K562 (cell line): ENCODE results near the gene ADM2. TPM values are rescaled to one million over a fixed set of nuclear protein-coding genes. Genes with fewer than 3 reads are reported as not detected.

Experiments used
- ATAC-seq: fragments of 200-7000 bp; cut with Tn5 transposase; 3 replicates; pipeline ENCODE4 v1.9.1; 2020; ENCODE audit warnings: moderate library complexity
- BruUV-seq: library from RNA; stranded (reverse); fragments of 400-500 nt; replicated peaks from 2 replicates; lab custom pipeline; 2021; lab: Mats Ljungman, UMichigan
- CTCF ChIA-PET: fragments of 300-600 bp; formaldehyde crosslinking; extraction: SDS; loops from one replicate; lab custom pipeline; 2021; ENCODE audit warnings: low intra/inter-chr PET ratio; lab: Yijun Ruan, JAX
- POLR2A ChIA-PET: fragments of 300-600, 350-650 bp; sonication (Branson Sonifier 250); formaldehyde crosslinking; extraction: SDS; loops from one replicate; lab custom pipeline; 2021; ENCODE audit warnings: antibody characterized with exemption, inconsistent platforms; lab: Yijun Ruan, JAX
- DNase-seq, 4 experiments: peaks; one replicate each; pipeline versions ENCODE4 v3.0.0 to v3.0.0-alpha.2; 2011 to 2018; ENCODE audit warnings: low spot score in 3 of 4, mixed read lengths in 3 of 4; ENCODE audit errors: extremely low read depth in 1 of 4
- FAIRE-seq: peaks from 2 replicates; lab custom pipeline; 2011; peaks lifted over from hg19 to GRCh38; lab: Jason Lieb, UNC
- H2AFZ ChIP-seq: 2 replicates; pipeline ENCODE4 v1.6.0; 2011; ENCODE audit warnings: low read depth, low read length, control low read depth, inconsistent platforms
- H3K27ac ChIP-seq: fragments of 200-600 bp; 3 replicates; pipeline ENCODE4 v1.8.0; 2011; ENCODE audit warnings: low read depth, mild to moderate bottlenecking, control low read depth, inconsistent platforms, low read length, moderate library complexity, mixed read lengths; ENCODE audit errors: extremely low read depth
- H3K27me3 ChIP-seq, 2 experiments: fragments of 300-600 bp in 1 of 2; 2 replicates in 1 of 2; 3 replicates in 1 of 2; pipeline versions ENCODE4 v1.6.0 to v1.8.0; 2011; ENCODE audit warnings: inconsistent platforms in 2 of 2, low read length in 2 of 2, mild to moderate bottlenecking in 1 of 2, mixed read lengths in 1 of 2, moderate library complexity in 1 of 2; ENCODE audit not compliant: control insufficient read depth in 2 of 2, insufficient read depth in 2 of 2
- H3K36me3 ChIP-seq: fragments of 300-600 bp; 3 replicates; pipeline ENCODE4 v1.8.0; 2011; ENCODE audit warnings: mild to moderate bottlenecking, low read length, inconsistent platforms; ENCODE audit not compliant: control insufficient read depth, insufficient read depth
- H3K4me1 ChIP-seq, 2 experiments: fragments of 200-600 bp in 1 of 2; replicated peaks in 1 of 2; 2 replicates in 1 of 2; 3 replicates in 1 of 2; pipeline versions ENCODE4 v1.5.1 to v1.8.0; 2011; ENCODE audit warnings: inconsistent platforms in 2 of 2, low read length in 2 of 2, mild to moderate bottlenecking in 1 of 2, mixed read lengths in 1 of 2, moderate library complexity in 1 of 2; ENCODE audit not compliant: control insufficient read depth in 2 of 2, insufficient read depth in 2 of 2
- H3K4me2 ChIP-seq: 2 replicates; pipeline ENCODE4 v1.6.1; 2011; ENCODE audit warnings: low read length, control low read depth, inconsistent platforms, mixed read lengths; ENCODE audit not compliant: insufficient read depth
- H3K4me3 ChIP-seq: fragments of 200-600 bp; sonication (generic), shearing (Covaris generic); 2 replicates; pipeline ENCODE4 v1.5.1; 2016; ENCODE audit warnings: control low read depth, inconsistent platforms
- H3K79me2 ChIP-seq: fragments of 200-600 bp; 3 replicates; pipeline ENCODE4 v1.8.0; 2011; ENCODE audit warnings: low read length, inconsistent platforms; ENCODE audit not compliant: control insufficient read depth, insufficient read depth
- H3K9ac ChIP-seq, 2 experiments: 2 replicates each; pipeline versions ENCODE4 v1.6.0 to v1.6.1; 2011; ENCODE audit warnings: low read depth in 2 of 2, low read length in 2 of 2, control low read depth in 1 of 2, inconsistent platforms in 1 of 2, mild to moderate bottlenecking in 1 of 2, mixed read lengths in 1 of 2; ENCODE audit not compliant: insufficient read depth in 1 of 2
- H3K9me1 ChIP-seq: one replicate; pipeline ENCODE4 v1.6.0; 2011; ENCODE audit warnings: inconsistent platforms, mild to moderate bottlenecking, low read length, moderate library complexity; ENCODE audit not compliant: control insufficient read depth, insufficient read depth
- H3K9me3 ChIP-seq: replicated peaks from 2 replicates; pipeline ENCODE4 v1.5.1; 2011; ENCODE audit warnings: low read depth, low read length, inconsistent platforms; ENCODE audit not compliant: control insufficient read depth, insufficient read depth
- H4K20me1 ChIP-seq: replicated peaks from 2 replicates; pipeline ENCODE4 v1.6.1; 2011; ENCODE audit warnings: low read length, inconsistent platforms, mixed read lengths; ENCODE audit not compliant: control insufficient read depth, insufficient read depth
- ASH1L ChIP-seq: fragments of 450-650 bp; IDR thresholded peaks from 2 replicates; pipeline ENCODE4 v1.6.1; 2018; ENCODE audit warnings: borderline replicate concordance, mild to moderate bottlenecking, low read depth; ENCODE audit not compliant: partially characterized antibody
- BACH1 ChIP-seq: fragments of 200-800 bp; sonication (Bioruptor generic); IDR thresholded peaks from 2 replicates; pipeline ENCODE4 v1.6.1; 2016; ENCODE audit warnings: missing genetic modification characterization, missing compliant biosample characterization
- ELF4 ChIP-seq: fragments of 450-650 bp; formaldehyde crosslinking; IDR thresholded peaks from 2 replicates; pipeline ENCODE4 v1.4.0; 2022; ENCODE audit warnings: missing genetic modification characterization
- EZH2 ChIP-seq: IDR thresholded peaks from 2 replicates; pipeline ENCODE4 v1.6.1; 2012; ENCODE audit warnings: low read depth, mild to moderate bottlenecking, inconsistent platforms, low read length, borderline replicate concordance
- KHSRP ChIP-seq: fragments of 450-650 bp; IDR thresholded peaks from 2 replicates; pipeline ENCODE4 v1.6.1; 2017
- MTA1 ChIP-seq: fragments of 450-650 bp; IDR thresholded peaks from 2 replicates; pipeline ENCODE4 v1.6.1; 2017; ENCODE audit warnings: borderline replicate concordance
- MTF1 ChIP-seq: fragments of 250-450 bp; sonication (Bioruptor Pico); IDR thresholded peaks from 2 replicates; pipeline ENCODE4 v1.9.0; 2021; ENCODE audit warnings: moderate library complexity, mild to moderate bottlenecking, inconsistent platforms, borderline replicate concordance
- NFE2 ChIP-seq: IDR thresholded peaks from 2 replicates; pipeline ENCODE4 v1.6.1; 2014; ENCODE audit warnings: antibody characterized with exemption, low read depth
- NFIX ChIP-seq: fragments of 250-450 bp; sonication (Bioruptor Pico); IDR thresholded peaks from 2 replicates; pipeline ENCODE4 v1.4.0; 2020; ENCODE audit warnings: low read depth, mild to moderate bottlenecking, moderate library complexity
- POLR2G ChIP-seq: fragments of 200-400 bp; formaldehyde crosslinking; IDR thresholded peaks from 2 replicates; pipeline ENCODE4 v1.6.1; 2017; ENCODE audit warnings: low read depth, mild to moderate bottlenecking, antibody characterized with exemption, low read length, moderate library complexity
- RBFOX2 ChIP-seq: fragments of 200-400 bp; formaldehyde crosslinking; IDR thresholded peaks from 2 replicates; pipeline ENCODE4 v1.6.1; 2017; ENCODE audit warnings: low read depth, mild to moderate bottlenecking, low read length, moderate library complexity
- RBM22 ChIP-seq: fragments of 200-400 bp; formaldehyde crosslinking; IDR thresholded peaks from 2 replicates; pipeline ENCODE4 v1.6.1; 2018; ENCODE audit warnings: low read length, low read depth; ENCODE audit not compliant: poor library complexity, severe bottlenecking
- SMAD1 ChIP-seq: fragments of 150-350 bp; IDR thresholded peaks from 2 replicates; pipeline ENCODE4 v1.6.1; 2014; ENCODE audit warnings: low read length, low read depth; ENCODE audit not compliant: partially characterized antibody
- SMARCA5 ChIP-seq: fragments of 450-650 bp; IDR thresholded peaks from 2 replicates; pipeline ENCODE4 v1.6.1; 2016
- TEAD1 ChIP-seq, 2 experiments: fragments of 450-650 bp in 1 of 2; sonication (generic) in 1 of 2; formaldehyde crosslinking; IDR thresholded peaks; 2 replicates each; pipeline versions ENCODE4 v1.4.0 to v1.8.0; 2020 to 2022; ENCODE audit warnings: mild to moderate bottlenecking in 2 of 2, missing genetic modification reagents in 1 of 2
- ZNF121 ChIP-seq: sonication (generic); formaldehyde crosslinking; conservative IDR thresholded peaks from 2 replicates; pipeline ENCODE4 v1.8.0; 2022; ENCODE audit warnings: missing genetic modification reagents
- ZNF175 ChIP-seq: fragments of 200-800 bp; sonication (Bioruptor generic); IDR thresholded peaks from 2 replicates; pipeline ENCODE4 v1.6.1; 2016; ENCODE audit warnings: low read depth, mild to moderate bottlenecking, missing genetic modification characterization, missing compliant biosample characterization
- ZNF511 ChIP-seq: sonication (generic); formaldehyde crosslinking; IDR thresholded peaks from 2 replicates; pipeline ENCODE4 v1.8.0; 2022; ENCODE audit warnings: mild to moderate bottlenecking, missing genetic modification reagents
- ZNF518B ChIP-seq: fragments of 250-450 bp; sonication (Bioruptor Pico); IDR thresholded peaks from 2 replicates; pipeline ENCODE4 v1.5.0; 2021; ENCODE audit warnings: mild to moderate bottlenecking, moderate library complexity
- ZNF551 ChIP-seq: fragments of 250-450 bp; sonication (Bioruptor Pico); IDR thresholded peaks from 2 replicates; pipeline ENCODE4 v1.5.0; 2021; ENCODE audit warnings: mild to moderate bottlenecking, moderate library complexity
- WGBS: fragments of 100-300 bp; shearing (Covaris generic); methylation state at CpG from one replicate; pipeline ENCODE4 v1.1.6; 2016; ENCODE audit warnings: low coverage, mixed read lengths; ENCODE audit not compliant: insufficient coverage; ENCODE audit errors: missing lambda C conversion rate; 5-methylcytosine and 5-hydroxymethylcytosine counted together
- in situ Hi-C: fragments of 300-500 bp; cut with MboI; formaldehyde crosslinking; loops from 4 replicates; pipeline ENCODE4 v1.15.0; 2018; ENCODE audit warnings: inconsistent platforms, mixed read lengths
- intact Hi-C: fragments of 100-400 bp; cut with micrococcal nuclease; formaldehyde crosslinking; loops from 2 replicates; pipeline ENCODE4 v1.14.2; 2022
- polyA plus RNA-seq, 8 experiments: library from polyadenylated mRNA; depleted of rRNA in 4 of 8; stranded (reverse) in 5 of 8; unstranded in 3 of 8; fragments of >200 nt; fragmentation: Nextera tagmentation in 2 of 8; fragmentation: Illumina TruSeq in 1 of 8; extraction: Ambion mirVana in 2 of 8; extraction: Trizol in 1 of 8; gene quantifications; 2 replicates each; pipeline versions ENCODE4 v1.2.1 to v1.2.3, GENCODE V29; 2011 to 2014; ENCODE audit warnings: inconsistent platforms in 1 of 8, missing spikeins in 1 of 8
- total RNA-seq, 7 experiments: library from RNA; depleted of rRNA in 6 of 7; stranded (reverse); fragments of >200 nt in 6 of 7; fragmentation: Illumina TruSeq in 2 of 7; extraction: Trizol in 2 of 7; gene quantifications; 2 replicates each; pipeline versions ENCODE4 v1.2.1 to v1.2.3, GENCODE V29; 2011 to 2021; ENCODE audit warnings: low replicate concordance in 1 of 7

ADM2 gene
- total and polyA plus RNA-seq, 9 of the 15 experiments (the other 6 are each of a cell fraction or from before 2014, with no cell fraction given) = 0.11 to 5.1 (median 0.38) TPM

GRCh38 chr22:50522806-50523438 is 41.6 kb downstream of the ADM2 start:
- Histone ChIP-seq H3K9ac (no peak overlapping the region; a peak in 1 of 4 replicates), H3K36me3 (peaks cover 58% of the 10 kb centered on the region; the same call in 1 of the 3 replicates), H3K9me1 (no peaks in the 10 kb centered on the region), H3K9me3 (no peaks in the 10 kb centered on the region), H3K27ac (no peak overlapping the region), H3K27me3 (no peaks in the 10 kb centered on the region), H3K4me2 (no peak overlapping the region), H2AFZ (no peak overlapping the region), H3K4me3 (no peak overlapping the region), H3K4me1 (peaks cover 8 to 50% of the 10 kb centered on the region in 2 experiments; a peak in 4 of 5 replicates), H4K20me1 (peaks cover 12% of the 10 kb centered on the region; the same call in 1 of the 2 replicates), H3K79me2 (peaks cover 34% of the 10 kb centered on the region)
- WGBS = 87% methylated on average over 14 of the region's 22 CpGs
- intact Hi-C loops = no loop called here
- POLR2A ChIA-PET = interaction anchor here (0.5 to 5.3 kb wide), 6 partner anchors 9 to 282 kb away, joined by 3 to 65 read pairs (median 5); partner anchors contain the start of genes LMF2, NCAPH2 and SYCE3
- CTCF ChIA-PET = no interaction called here
- in situ Hi-C loops = loop anchor here (5.0 kb wide), 1 partner anchor 44 kb away; no protein-coding TSS in a partner anchor
- FAIRE-seq (no peak), DNase-seq (no peak), ATAC-seq (no peak)
- BruUV-seq = TSS peak; percentile 20
- TF ChIP-seq ZNF551 (CRISPR knock-in tag) (no peak), MTF1 (CRISPR knock-in tag) (no peak), SMARCA5 (no peak), KHSRP (no peak), SMAD1 (no peak), ZNF121 (no peak), RBFOX2 (peak; percentile 27; the same call in 1 of the 2 replicates), RBM22 (peak; percentile 22), ASH1L (no peak), ZNF518B (CRISPR knock-in tag) (no peak), POLR2G (peak; percentile 51; the same call in 1 of the 2 replicates), MTA1 (no peak), ZNF511 (CRISPR knock-in tag) (no peak), TEAD1 (CRISPR knock-in tag; IDR thresholded peaks at IDR 0.05) (no peak), NFIX (no peak), BACH1 (tag) (no peak), EZH2 (no peak), NFE2 (no peak), ZNF175 (CRISPR knock-in tag) (no peak), ELF4 (CRISPR knock-in tag) (no peak)
